Fibroblast of the aortic adventitia (primary cell): ENCODE measurements around the gene IL15RA. TPM values are rescaled to one million over a fixed set of nuclear protein-coding genes. Genes with fewer than 3 reads are reported as not detected.

Experiments
- DNase-seq: peaks from one replicate; pipeline ENCODE4 v3.0.0-alpha.2; 2010; ENCODE audit warnings: low read depth
- H3K4me3 ChIP-seq: 2 replicates; pipeline ENCODE4 v1.5.1; 2011; ENCODE audit warnings: low read depth, mild to moderate bottlenecking, control low read depth, low read length, moderate library complexity
- CTCF ChIP-seq: IDR thresholded peaks from 2 replicates; pipeline ENCODE4 v1.5.1; 2011; ENCODE audit warnings: mild to moderate bottlenecking, low read length, control low read depth, inconsistent platforms; ENCODE audit not compliant: insufficient read depth
- total RNA-seq: library from RNA; depleted of rRNA; stranded (reverse); fragments of >200 nt; gene quantifications from 2 replicates; pipeline ENCODE4 v1.2.3, GENCODE V29; 2012; ENCODE audit warnings: low replicate concordance

The IL15RA gene, protein sequence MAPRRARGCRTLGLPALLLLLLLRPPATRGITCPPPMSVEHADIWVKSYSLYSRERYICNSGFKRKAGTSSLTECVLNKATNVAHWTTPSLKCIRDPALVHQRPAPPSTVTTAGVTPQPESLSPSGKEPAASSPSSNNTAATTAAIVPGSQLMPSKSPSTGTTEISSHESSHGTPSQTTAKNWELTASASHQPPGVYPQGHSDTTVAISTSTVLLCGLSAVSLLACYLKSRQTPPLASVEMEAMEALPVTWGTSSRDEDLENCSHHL
- 2.1 and 5.7 TPM in 2 replicates for total RNA-seq

GRCh38 chr10:5977471-5978229 lies at the start of gene IL15RA:
Gene IL15RA, minus strand, starts transcription at chr10:5977543. Its CDS starts 51 bp downstream, at chr10:5977492.
- H3K4me3 ChIP-seq: peak within 1 kb of the TSS; percentile 90
- DNase-seq: peak; percentile 54
- no peak for TF ChIP-seq CTCF

DNA sequence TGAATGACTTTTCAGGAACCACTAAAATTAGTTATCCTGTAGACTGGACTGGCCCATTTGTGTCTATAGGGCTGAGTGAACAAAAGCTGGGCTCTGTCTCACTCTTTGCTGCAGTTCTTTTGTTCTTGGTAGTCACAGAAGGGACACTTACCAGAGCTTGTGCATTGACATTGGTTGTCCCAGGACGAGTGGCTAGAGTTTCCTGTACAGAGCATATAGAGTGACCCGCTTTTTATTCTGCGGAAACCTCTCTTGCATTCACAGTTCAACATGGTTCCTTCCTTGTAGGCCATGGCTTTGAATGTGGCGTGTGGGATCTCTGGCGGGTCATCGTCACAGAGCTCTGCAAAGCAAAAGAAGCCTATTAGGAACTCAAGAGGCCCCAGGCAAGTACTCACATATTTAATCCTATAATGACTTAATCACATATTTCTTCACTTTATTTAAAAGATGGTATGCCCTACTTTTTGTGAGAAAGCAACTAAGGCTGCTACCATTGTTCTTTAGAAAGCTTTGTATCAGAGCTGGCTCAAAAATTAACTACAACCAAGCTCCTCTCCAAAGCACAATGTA lies 48.4 kb upstream of the IL15RA start:
- H3K4me3 ChIP-seq: no peak overlapping the region
- no peak for TF ChIP-seq CTCF
- no peak for DNase-seq

DNA sequence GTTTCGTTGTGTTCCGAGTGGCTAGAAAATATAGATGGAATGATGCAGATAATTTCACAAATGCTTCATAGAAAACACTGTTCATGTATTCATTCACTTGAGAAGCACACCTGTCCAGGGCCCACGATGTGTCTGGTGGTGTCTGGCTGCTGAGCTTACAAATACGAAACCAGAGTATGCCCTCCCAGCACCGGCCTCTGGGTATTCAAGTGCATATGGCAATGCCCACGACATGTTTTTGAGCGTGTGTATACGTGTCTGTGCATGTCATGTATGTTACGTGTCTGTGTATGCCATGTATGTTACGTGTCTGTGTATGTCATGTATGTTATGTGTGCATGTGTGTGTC lies 47.0 kb upstream of the IL15RA start:
- H3K4me3 ChIP-seq: no peak overlapping the region
- no peak for TF ChIP-seq CTCF
- DNase-seq: no peak

DNA sequence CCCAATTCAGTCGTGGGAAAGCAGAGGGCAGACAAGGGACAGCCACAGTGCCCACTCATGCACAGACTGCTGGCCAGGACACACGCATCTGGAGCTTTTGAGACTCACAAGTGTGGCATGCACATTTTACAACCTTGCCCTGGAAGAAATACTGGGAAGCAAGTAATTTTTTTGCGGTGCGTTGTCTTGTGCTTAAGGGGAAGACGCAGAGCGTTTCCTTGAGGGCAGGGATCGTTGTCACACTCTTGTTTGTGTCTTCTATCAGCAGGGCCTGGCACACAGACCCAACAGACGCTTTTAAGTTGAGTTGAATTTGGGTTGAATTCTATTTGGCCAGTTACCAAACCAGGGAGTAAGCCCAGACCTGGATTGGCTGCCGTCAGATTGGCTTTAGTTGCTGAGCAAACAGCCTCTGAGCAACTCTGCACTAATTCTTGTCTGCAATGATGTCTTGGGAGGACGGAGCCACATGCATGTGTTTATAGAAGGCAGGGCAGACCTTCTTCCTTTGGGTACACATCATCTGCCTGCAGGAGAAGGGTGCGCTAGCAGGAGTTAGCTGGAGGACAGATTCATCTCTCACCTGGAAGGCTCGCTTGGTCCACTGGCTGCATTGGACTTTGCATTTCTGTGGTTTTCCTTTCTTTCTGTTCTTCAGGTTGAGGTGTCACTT lies 46.5 kb upstream of the IL15RA start:
- no peak overlapping the region for H3K4me3 ChIP-seq
- no peak for TF ChIP-seq CTCF
- no peak for DNase-seq

DNA sequence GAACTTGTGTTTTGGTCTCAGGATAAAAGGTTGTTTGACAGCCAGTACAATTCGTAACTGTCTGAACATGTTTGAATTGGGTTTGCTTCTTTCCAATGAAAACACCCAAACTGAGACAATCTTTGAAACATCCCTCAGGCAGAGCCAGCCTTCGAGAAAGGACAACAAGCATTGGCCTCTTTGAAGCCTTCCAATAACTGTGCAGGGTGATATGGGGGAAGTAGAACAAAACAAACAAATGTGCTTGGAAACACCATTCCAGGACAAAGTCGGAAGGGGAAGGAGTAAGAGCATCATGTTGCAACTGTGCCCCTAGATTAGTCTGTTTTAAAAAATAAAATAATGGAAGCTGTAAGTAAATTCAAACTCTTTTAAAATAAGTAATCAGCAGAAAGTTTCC lies 45.3 kb upstream of the IL15RA start:
- no peak for DNase-seq
- no peak overlapping the region for H3K4me3 ChIP-seq
- TF ChIP-seq CTCF: no peak

- TF ChIP-seq CTCF: no peak
- H3K4me3 ChIP-seq: no peak overlapping the region
- no peak for DNase-seq
Observed at GRCh38 chr10:6020826-6021225, 43.5 kb upstream of the IL15RA start.
